Esophagus muscularis mucosa (tissue), 4 donors: ENCODE measurements around the gene SYNGR4. TPM values are rescaled to one million over a fixed set of nuclear protein-coding genes. Genes with fewer than 3 reads are reported as not detected.
"Not testable (repeated sequence)": the region's sequence is repeated elsewhere in the genome, so short reads cannot be mapped to it uniquely, and the experiment has no call there.

Experiments used
- DNase-seq: peaks from one replicate; pipeline ENCODE4 v3.0.0-alpha.2; 2017; ENCODE audit errors: extremely low spot score
- H3K27ac ChIP-seq, 4 donors: fragments of 200-600 bp; sonication (generic); replicated peaks in 1 of 4; 1 replicate in 3 of 4; 2 replicates in 1 of 4; pipeline ENCODE4 v1.5.1; 2016 to 2019; ENCODE audit warnings: mild to moderate bottlenecking in 1 of 4
- H3K27me3 ChIP-seq, 4 donors: fragments of 200-600 bp; sonication (generic); one replicate each; pipeline versions ENCODE4 v1.5.1 to v1.6.0; 2016 to 2019
- H3K36me3 ChIP-seq, 4 donors: fragments of 200-600 bp; sonication (generic); one replicate each; pipeline ENCODE4 v1.5.1; 2016 to 2019
- H3K4me1 ChIP-seq, 4 donors: fragments of 200-600 bp; sonication (generic); one replicate each; pipeline ENCODE4 v1.5.1; 2016 to 2019
- H3K4me3 ChIP-seq, 4 donors: fragments of 200-600 bp; sonication (generic); 1 replicate in 2 of 4; 2 replicates in 2 of 4; pipeline ENCODE4 v1.5.1; 2016 to 2019; ENCODE audit warnings: mild to moderate bottlenecking in 4 of 4, moderate library complexity in 1 of 4
- H3K9me3 ChIP-seq, 4 donors: fragments of 200-600 bp; sonication (generic); 1 replicate in 3 of 4; 2 replicates in 1 of 4; pipeline ENCODE4 v1.5.1; 2016 to 2019
- EP300 ChIP-seq: sonication (generic); formaldehyde crosslinking; IDR thresholded peaks from one replicate; pipeline ENCODE4 v1.6.1; 2017; ENCODE audit warnings: antibody characterized with exemption
- POLR2A ChIP-seq: fragments of 450-650 bp; IDR thresholded peaks from one replicate; pipeline ENCODE4 v1.6.1; 2017; ENCODE audit warnings: antibody characterized with exemption, moderate library complexity, mild to moderate bottlenecking, low read depth
- POLR2AphosphoS5 ChIP-seq, 2 donors: sonication (generic); formaldehyde crosslinking; IDR thresholded peaks; one replicate each; pipeline ENCODE4 v1.6.1; 2017; ENCODE audit warnings: antibody characterized with exemption in 2 of 2
- WGBS: methylation state at CpG from one replicate; pipeline ENCODE4 v1.1.5; 2018; 5-methylcytosine and 5-hydroxymethylcytosine counted together
- intact Hi-C: fragments of 100-400 bp; cut with DNase I; formaldehyde crosslinking; loops from one replicate; pipeline ENCODE4 v1.15.1; 2023
- total RNA-seq, 4 donors: library from RNA; depleted of rRNA; stranded (reverse); fragments of >200 nt; gene quantifications; one replicate each; pipeline versions ENCODE4 v1.1.0 to v1.2.1, GENCODE V29; 2016
- TF ChIP-seq, protein P1 (sequence below), 3 experiments: fragments of 200-600 bp in 2 of 3; fragments of 450-650 bp in 1 of 3; sonication (generic) in 2 of 3; IDR thresholded peaks; one replicate each; pipeline ENCODE4 v1.5.1; 2017 to 2019; ENCODE audit warnings: antibody characterized with exemption in 3 of 3, mild to moderate bottlenecking in 2 of 3, moderate library complexity in 1 of 3

The SYNGR4 gene
- total RNA-seq, 4 donors from 2014 or later: not detected

DNA sequence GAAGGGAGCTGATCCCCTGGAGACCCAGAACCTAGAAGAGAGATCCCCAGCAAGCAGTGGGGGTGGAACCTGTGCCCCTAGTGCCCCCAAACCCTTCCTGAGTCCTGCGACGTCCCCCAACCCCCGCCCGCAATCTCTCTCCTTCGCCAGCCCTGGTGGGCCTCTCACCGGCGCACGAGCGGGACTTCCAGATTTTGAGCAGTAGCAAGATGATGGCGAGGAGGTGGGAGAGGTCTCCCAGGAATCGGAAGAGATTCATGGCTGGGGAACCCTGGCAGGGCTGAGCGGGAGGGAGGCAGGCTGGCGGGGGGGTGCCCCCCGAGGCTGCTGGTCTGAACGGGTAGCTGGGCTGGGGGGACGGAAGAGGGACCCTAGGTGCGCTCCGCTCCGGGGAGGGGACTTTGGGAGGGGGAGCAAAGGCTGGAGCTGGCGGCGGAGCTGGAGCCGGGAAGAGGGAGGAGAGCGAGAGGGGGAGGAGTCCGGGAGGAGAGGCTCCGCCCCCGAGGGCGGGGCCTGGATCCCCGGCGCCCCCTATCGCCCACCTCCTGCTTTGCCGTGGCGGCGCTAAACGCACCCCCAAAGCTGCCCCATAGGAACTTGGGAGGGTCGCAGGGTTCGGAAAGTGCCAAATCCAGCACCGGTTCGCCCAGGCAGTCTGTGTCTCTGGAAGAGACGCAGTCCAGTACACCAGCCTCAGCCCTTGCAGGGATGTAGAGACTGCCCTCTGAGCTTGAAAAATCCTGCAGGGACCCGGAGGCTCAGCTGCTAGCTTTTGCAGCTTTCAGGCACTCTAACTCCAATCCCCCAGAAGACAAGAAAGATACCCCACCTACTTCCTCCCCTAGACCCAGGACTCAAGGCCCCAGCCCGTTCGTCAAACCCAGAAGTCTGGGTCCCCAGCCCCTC lies 27.2 kb downstream of the SYNGR4 start, which contains the start of gene KDELR1:
Gene KDELR1, minus strand, starts transcription at position 452 of the 906 bp plus-strand sequence. Its CDS starts 193 bp downstream, at position 259.
- intact Hi-C loops: loop anchor here (2.0 kb wide), 1 partner anchor 73 kb away; no protein-coding TSS in a partner anchor
- 53% methylated on average over 3 of the region's 42 CpGs for WGBS

DNA sequence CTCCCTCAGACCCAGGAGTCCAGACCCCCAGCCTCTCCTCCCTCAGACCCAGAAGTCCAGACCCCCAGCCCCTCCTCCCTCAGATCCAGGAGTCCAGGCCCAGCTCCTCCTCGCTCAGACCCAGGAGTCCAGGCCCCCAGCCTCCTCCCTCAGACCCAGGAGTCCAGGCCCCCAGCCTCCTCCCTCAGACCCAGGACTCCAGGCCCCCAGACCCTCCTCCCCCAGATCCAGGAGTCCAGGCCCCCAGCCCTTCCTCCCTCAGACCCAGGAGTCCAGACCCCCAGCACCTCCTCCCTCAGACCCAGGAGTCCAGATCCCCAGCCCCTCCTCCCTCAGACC lies 27.8 kb downstream of the SYNGR4 start:
- H3K27ac ChIP-seq: peak overlapping the region in 1 of 4 donors; percentile 91
- 40% methylated on average over 1 of the region's 1 CpG for WGBS
- H3K9me3 ChIP-seq, intact Hi-C loops, DNase-seq: not testable (repeated sequence)
- H3K36me3 ChIP-seq: peaks cover 21 to 27% (median 25%) of the 10 kb centered on the region in 4 donors
- peaks cover 7 to 52% (median 43%) of the 10 kb centered on the region in 4 donors for H3K27me3 ChIP-seq
- H3K4me3 ChIP-seq: peak overlapping the region in 1 of 4 donors; percentile 70
- H3K4me1 ChIP-seq: peaks cover 20 to 52% (median 40%) of the 10 kb centered on the region in 4 donors

More for the DNA sequence above, 27.2 kb downstream of the SYNGR4 start, which contains the start of gene KDELR1:
- Histone ChIP-seq H3K36me3 (peaks cover 26 to 33% (median 31%) of the 10 kb centered on the region in 4 donors), H3K27me3 (peaks cover 7 to 46% (median 37%) of the 10 kb centered on the region in 4 donors), H3K27ac (peak within 1 kb of the TSS; percentile 90 to 93 (median 92)), H3K4me3 (peak within 1 kb of the TSS; percentile 70 to 99 (median 90)), H3K9me3 (no peaks in the 10 kb centered on the region), H3K4me1 (peaks cover 20 to 51% (median 39%) of the 10 kb centered on the region in 4 donors)
- DNase-seq: no peak
- peak; percentile 62 to 86 for TF ChIP-seq POLR2AphosphoS5 (IDR thresholded peaks at IDR 0.05)
- TF ChIP-seq, protein P1, sequence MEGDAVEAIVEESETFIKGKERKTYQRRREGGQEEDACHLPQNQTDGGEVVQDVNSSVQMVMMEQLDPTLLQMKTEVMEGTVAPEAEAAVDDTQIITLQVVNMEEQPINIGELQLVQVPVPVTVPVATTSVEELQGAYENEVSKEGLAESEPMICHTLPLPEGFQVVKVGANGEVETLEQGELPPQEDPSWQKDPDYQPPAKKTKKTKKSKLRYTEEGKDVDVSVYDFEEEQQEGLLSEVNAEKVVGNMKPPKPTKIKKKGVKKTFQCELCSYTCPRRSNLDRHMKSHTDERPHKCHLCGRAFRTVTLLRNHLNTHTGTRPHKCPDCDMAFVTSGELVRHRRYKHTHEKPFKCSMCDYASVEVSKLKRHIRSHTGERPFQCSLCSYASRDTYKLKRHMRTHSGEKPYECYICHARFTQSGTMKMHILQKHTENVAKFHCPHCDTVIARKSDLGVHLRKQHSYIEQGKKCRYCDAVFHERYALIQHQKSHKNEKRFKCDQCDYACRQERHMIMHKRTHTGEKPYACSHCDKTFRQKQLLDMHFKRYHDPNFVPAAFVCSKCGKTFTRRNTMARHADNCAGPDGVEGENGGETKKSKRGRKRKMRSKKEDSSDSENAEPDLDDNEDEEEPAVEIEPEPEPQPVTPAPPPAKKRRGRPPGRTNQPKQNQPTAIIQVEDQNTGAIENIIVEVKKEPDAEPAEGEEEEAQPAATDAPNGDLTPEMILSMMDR (IDR thresholded peaks at IDR 0.05): peak; percentile 84 to 94 (median 91)
- no peak for TF ChIP-seq EP300
- no peak for TF ChIP-seq POLR2A

DNA sequence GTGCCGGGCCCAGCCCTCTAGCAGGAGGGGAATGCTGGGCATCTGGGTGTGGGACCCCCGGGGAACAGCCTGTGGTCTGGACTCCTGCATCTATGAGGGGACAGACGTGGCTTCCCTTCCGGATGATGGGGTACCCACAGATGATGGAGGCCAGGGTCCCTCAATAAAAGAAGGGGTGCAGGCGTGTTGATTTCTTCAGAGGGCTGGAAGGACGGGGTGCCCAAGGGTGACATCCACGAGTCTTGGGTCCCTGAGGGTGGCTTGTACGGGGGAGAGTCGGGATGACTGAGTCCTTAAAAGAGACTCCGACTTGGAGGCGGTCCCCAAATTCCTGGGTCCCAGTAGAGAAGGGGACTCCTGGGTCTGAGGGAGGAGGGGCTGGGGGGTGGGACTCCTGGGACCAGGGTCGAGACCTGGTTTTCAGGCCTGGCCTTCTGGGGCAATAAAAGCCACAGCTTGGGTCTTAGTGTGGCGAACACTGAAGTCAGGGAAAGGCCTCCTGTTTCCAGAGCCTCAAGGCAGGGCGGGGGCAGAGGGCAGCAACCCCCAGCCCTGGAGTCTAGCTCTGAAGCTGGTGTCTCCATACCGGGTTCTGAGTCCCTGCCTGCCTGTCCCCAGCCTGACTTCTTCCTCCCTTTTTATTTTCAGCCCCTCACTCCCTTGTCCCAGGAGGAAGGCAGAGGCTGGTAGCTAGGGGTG lies 28.8 kb downstream of the SYNGR4 start:
- TF ChIP-seq POLR2AphosphoS5 (IDR thresholded peaks at IDR 0.05) (no peak), POLR2A (no peak), EP300 (no peak)
- TF ChIP-seq, protein P1 (IDR thresholded peaks at IDR 0.05): no peak
- H3K4me3 ChIP-seq: no peak overlapping the region
- WGBS: 90% methylated on average over 13 of the region's 15 CpGs
- no peak for DNase-seq
- H3K27me3 ChIP-seq: peaks cover 7 to 63% (median 54%) of the 10 kb centered on the region in 4 donors
- H3K9me3 ChIP-seq: no peaks in the 10 kb centered on the region
- peaks cover 27 to 63% (median 49%) of the 10 kb centered on the region in 4 donors for H3K4me1 ChIP-seq
- intact Hi-C loops: no loop called here
- H3K36me3 ChIP-seq: peaks cover 12 to 17% (median 14%) of the 10 kb centered on the region in 4 donors
- H3K27ac ChIP-seq: no peak overlapping the region

DNA sequence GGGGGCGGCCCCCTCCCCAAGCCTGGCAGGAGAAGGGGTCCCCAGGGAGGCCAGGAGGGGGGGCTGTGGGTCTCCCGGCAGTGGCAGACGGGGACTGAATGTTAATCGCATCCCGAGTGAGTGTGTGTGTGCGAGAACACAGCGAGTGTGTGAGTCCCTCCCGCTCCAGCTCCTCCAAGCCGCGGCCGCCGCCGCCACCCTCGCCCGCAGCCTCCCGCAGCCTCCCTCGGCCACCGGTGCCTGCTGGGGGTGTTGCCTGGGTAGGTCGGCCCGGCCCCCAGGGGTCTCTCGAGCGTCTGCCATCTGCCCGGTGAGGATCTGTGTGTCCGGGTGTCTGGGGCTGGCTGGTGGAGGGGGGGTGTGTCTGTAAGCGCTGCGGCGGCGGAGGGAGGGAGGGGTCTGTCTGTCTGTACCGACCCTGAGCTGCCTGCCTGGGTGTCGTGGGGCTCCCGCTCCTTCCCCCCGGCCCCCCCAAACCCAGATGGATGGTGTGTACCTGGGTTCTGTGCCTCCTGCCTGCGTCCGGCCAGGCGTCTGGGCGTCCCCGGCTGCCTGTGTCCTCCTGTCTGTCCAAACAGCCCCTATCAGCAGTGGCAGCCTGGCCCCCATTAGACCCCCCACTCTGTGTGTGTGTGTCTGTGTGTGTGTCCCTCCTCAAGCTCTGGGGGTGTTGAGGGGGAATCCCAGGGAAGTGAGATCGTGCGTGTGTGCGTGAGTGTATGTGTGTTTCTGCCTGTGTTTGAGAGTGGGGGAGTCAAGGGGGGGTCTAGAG lies 29.6 kb downstream of the SYNGR4 start, which contains the start of gene GRIN2D:
Gene GRIN2D, plus strand, starts transcription at position 110 of the 772 bp plus-strand sequence. CDS start 4,725 bp downstream, outside the sequence.
- WGBS: 4% methylated on average over 9 of the region's 40 CpGs

More for the DNA sequence above, 29.6 kb downstream of the SYNGR4 start, which contains the start of gene GRIN2D:
- DNase-seq: no peak
- Histone ChIP-seq H3K9me3 (no peaks in the 10 kb centered on the region), H3K27ac (no peak within 1 kb of the TSS), H3K4me3 (peak within 1 kb of the TSS in 2 of 4 donors; percentile 22 to 32), H3K27me3 (peaks cover 7 to 68% (median 56%) of the 10 kb centered on the region in 4 donors), H3K36me3 (peaks cover 7 to 9% (median 8%) of the 10 kb centered on the region in 4 donors), H3K4me1 (peaks cover 28 to 67% (median 52%) of the 10 kb centered on the region in 4 donors)
- intact Hi-C loops: no loop called here
- TF ChIP-seq, protein P1 (IDR thresholded peaks at IDR 0.05): no peak
- TF ChIP-seq POLR2A (no peak), POLR2AphosphoS5 (IDR thresholded peaks at IDR 0.05) (no peak), EP300 (no peak)
